ENCODE measurements around the gene ATOSA. TPM values are rescaled to one million over a fixed set of nuclear protein-coding genes. Genes with fewer than 3 reads are reported as not detected.

The ATOSA gene
- total RNA-seq, result 10 to 100 TPM; 21.3 to 74.6 (median 30.9) TPM
- polyA plus RNA-seq, result 10 to 100 TPM; 28.4 to 31.2 TPM
- long read RNA-seq, donor 1, partial matches to known transcripts, result 1 of 6 reads
- long read RNA-seq, donor 1, other reads (novel, unspliced or antisense), result 5 of 6 reads
- long read RNA-seq, donor 2, partial matches to known transcripts, result 16 of 19 reads
- long read RNA-seq, donor 2, other reads (novel, unspliced or antisense), result 0 of 19 reads
- long read RNA-seq, donor 3, partial matches to known transcripts, result 2 of 6 reads
- long read RNA-seq, donor 3, other reads (novel, unspliced or antisense), result 4 of 6 reads

DNA sequence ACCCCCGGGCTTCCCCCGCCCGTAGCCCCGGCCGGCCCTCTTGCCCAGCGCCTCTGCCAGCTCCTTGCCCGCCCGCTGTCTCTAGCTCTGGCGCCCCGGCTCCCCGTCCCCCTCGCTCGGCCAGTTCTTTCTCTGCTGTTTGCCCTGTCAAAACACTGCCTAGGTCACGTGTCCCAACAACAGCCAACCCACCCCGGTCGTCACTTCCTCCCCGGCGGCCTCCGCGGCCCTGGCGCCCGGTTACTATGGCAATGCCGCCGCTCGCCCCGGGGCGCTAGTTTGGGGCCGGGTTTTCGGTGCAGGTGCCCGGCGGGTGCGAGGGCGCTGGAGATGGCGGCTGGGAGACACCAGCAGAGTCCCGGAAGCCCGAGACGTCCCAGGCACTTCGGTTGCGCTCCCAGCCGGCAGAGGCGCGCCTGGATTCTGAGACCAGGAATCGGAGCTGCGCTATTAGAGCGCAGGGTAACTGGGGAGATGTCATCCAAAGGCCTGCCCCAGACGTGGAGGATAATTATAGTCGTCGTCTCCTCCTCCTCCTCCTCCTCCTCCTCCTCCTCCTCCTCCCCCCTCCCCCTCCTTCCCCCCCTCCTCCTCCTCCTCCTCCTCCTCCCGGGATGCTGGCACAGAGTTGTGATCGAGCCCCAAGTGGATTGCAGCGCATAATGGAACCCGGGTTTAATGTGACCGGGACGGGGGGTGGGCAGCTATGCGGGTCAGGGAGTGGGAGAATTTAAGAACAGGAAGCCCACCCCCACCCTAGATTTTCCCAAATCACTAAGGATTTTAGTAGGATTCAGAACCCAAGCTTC is at the start of gene ATOSA:
ATOSA (minus strand) TSS at position 157 of the 809 bp plus-strand sequence. CDS start 1,367 bp downstream, outside the sequence.
- peak within 1 kb of the TSS; percentile 98 for H3K4me3 ChIP-seq
- TF ChIP-seq, protein P1, sequence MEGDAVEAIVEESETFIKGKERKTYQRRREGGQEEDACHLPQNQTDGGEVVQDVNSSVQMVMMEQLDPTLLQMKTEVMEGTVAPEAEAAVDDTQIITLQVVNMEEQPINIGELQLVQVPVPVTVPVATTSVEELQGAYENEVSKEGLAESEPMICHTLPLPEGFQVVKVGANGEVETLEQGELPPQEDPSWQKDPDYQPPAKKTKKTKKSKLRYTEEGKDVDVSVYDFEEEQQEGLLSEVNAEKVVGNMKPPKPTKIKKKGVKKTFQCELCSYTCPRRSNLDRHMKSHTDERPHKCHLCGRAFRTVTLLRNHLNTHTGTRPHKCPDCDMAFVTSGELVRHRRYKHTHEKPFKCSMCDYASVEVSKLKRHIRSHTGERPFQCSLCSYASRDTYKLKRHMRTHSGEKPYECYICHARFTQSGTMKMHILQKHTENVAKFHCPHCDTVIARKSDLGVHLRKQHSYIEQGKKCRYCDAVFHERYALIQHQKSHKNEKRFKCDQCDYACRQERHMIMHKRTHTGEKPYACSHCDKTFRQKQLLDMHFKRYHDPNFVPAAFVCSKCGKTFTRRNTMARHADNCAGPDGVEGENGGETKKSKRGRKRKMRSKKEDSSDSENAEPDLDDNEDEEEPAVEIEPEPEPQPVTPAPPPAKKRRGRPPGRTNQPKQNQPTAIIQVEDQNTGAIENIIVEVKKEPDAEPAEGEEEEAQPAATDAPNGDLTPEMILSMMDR (IDR thresholded peaks at IDR 0.05), result peak in 2 of 3 donors; percentile 19 to 31
- TF ChIP-seq POLR2A (IDR thresholded peaks at IDR 0.05) (peak; percentile 56), EP300 (IDR thresholded peaks at IDR 0.05) (no peak)
- H3K9me3 ChIP-seq, result no peaks in the 10 kb centered on the region
- intact Hi-C loops (cut with DNase I), result no loop called here
- H3K36me3 ChIP-seq, result no peaks in the 10 kb centered on the region
- peak within 1 kb of the TSS; percentile 95 to 96 for H3K27ac ChIP-seq
- 0% methylated on average over 46 to 54 of the region's 55 CpGs for WGBS, 3 donors
- H3K4me1 ChIP-seq (ENCODE audit: insufficient read depth), result peaks cover 2% of the 10 kb centered on the region
- H3K27me3 ChIP-seq, result no peaks in the 10 kb centered on the region
- DNase-seq, result peak; percentile 89 to 92 (median 91)

- intact Hi-C loops (cut with DNase I), result no loop called here
- DNase-seq, result no peak
- 49 to 59% (median 53%) methylated on average over 2 of the region's 2 CpGs for WGBS, 3 donors
- no peaks in the 10 kb centered on the region for H3K36me3 ChIP-seq
- H3K9me3 ChIP-seq, result no peaks in the 10 kb centered on the region
- H3K4me1 ChIP-seq (ENCODE audit: insufficient read depth), result peaks cover 5% of the 10 kb centered on the region
- no peak overlapping the region for H3K27ac ChIP-seq
- H3K27me3 ChIP-seq, result no peaks in the 10 kb centered on the region
- TF ChIP-seq POLR2A (IDR thresholded peaks at IDR 0.05), result no peak
- TF ChIP-seq, protein P1 (IDR thresholded peaks at IDR 0.05), result no peak
- no peak for TF ChIP-seq EP300 (IDR thresholded peaks at IDR 0.05)
- no peak overlapping the region for H3K4me3 ChIP-seq
Measured at GRCh38 chr15:52728899-52729298, 49.7 kb upstream of the ATOSA start.

- Histone ChIP-seq H3K36me3 (no peaks in the 10 kb centered on the region), H3K27ac (no peak overlapping the region), H3K27me3 (no peaks in the 10 kb centered on the region), H3K9me3 (no peaks in the 10 kb centered on the region), H3K4me3 (no peak overlapping the region), H3K4me1 (ENCODE audit: insufficient read depth) (no peaks in the 10 kb centered on the region)
- DNase-seq, result no peak
- intact Hi-C loops (cut with DNase I), result no loop called here
- TF ChIP-seq, protein P1 (IDR thresholded peaks at IDR 0.05), result no peak
- TF ChIP-seq EP300 (IDR thresholded peaks at IDR 0.05) (no peak), POLR2A (IDR thresholded peaks at IDR 0.05) (no peak)
- WGBS, 3 donors, result 70 to 82% (median 78%) methylated on average over 3 of the region's 3 CpGs
Measured at GRCh38 chr15:52727815-52728214, 48.6 kb upstream of the ATOSA start.

- H3K9me3 ChIP-seq, result no peaks in the 10 kb centered on the region
- H3K4me1 ChIP-seq (ENCODE audit: insufficient read depth), result no peaks in the 10 kb centered on the region
- no peaks in the 10 kb centered on the region for H3K27me3 ChIP-seq
- H3K27ac ChIP-seq, result no peak overlapping the region
- intact Hi-C loops (cut with DNase I), result no loop called here
- DNase-seq, result no peak
- TF ChIP-seq, protein P1 (IDR thresholded peaks at IDR 0.05), result no peak
- TF ChIP-seq EP300 (IDR thresholded peaks at IDR 0.05) (no peak), POLR2A (IDR thresholded peaks at IDR 0.05) (no peak)
- H3K36me3 ChIP-seq, result no peaks in the 10 kb centered on the region
- 91 to 94% (median 92%) methylated on average over 2 of the region's 2 CpGs for WGBS, 3 donors
- no peak overlapping the region for H3K4me3 ChIP-seq
Measured at GRCh38 chr15:52726195-52726594, 47.0 kb upstream of the ATOSA start.

Measured in ovary (tissue), 10 donors.